HEK293 (cell line): ENCODE results near the gene KCNAB2.
A peak's percentile ranks its signal among the peaks of the same experiment; 100 is the strongest.

Experiments used
- CTCF ChIA-PET: fragments of 350-600 bp; formaldehyde crosslinking; extraction: SDS; loops from one replicate; lab custom pipeline; 2021; ENCODE audit warnings: antibody characterized with exemption; lab: Yijun Ruan, JAX
- POLR2A ChIA-PET: fragments of 300-600 bp; formaldehyde crosslinking; extraction: SDS; loops from one replicate; lab custom pipeline; 2020; ENCODE audit warnings: antibody characterized with exemption, inconsistent platforms; lab: Yijun Ruan, JAX
- H3K27ac ChIP-seq: fragments of 200-500 bp; sonication (Bioruptor generic); 2 replicates; pipeline ENCODE4 v1.5.1; 2014; ENCODE audit warnings: low read depth, low read length, control low read depth, inconsistent platforms; ENCODE audit errors: extremely low read depth
- H3K36me3 ChIP-seq, 2 experiments: fragments of 200-500 bp in 1 of 2; sonication (Bioruptor generic) in 1 of 2; 1 replicate in 1 of 2; 2 replicates in 1 of 2; pipeline ENCODE4 v1.5.1; 2014 to 2017; ENCODE audit warnings: inconsistent platforms in 2 of 2, low read length in 2 of 2; ENCODE audit not compliant: control insufficient read depth in 2 of 2, insufficient read depth in 1 of 2
- H3K4me1 ChIP-seq: fragments of 200-500 bp; sonication (Bioruptor generic); 2 replicates; pipeline ENCODE4 v1.5.1; 2014; ENCODE audit warnings: mild to moderate bottlenecking, low read length, inconsistent platforms; ENCODE audit not compliant: control insufficient read depth, insufficient read depth
- H3K4me3 ChIP-seq: 2 replicates; pipeline ENCODE4 v1.5.1; 2011; ENCODE audit warnings: low read depth, mild to moderate bottlenecking, control low read depth, low read length, moderate library complexity
- H3K9me3 ChIP-seq: fragments of 200-500 bp; sonication (Bioruptor generic); 2 replicates; pipeline ENCODE4 v1.5.1; 2014; ENCODE audit warnings: low read depth, low read length, inconsistent platforms; ENCODE audit not compliant: control insufficient read depth, insufficient read depth
- EGR2 ChIP-seq: fragments of 450-650 bp; formaldehyde crosslinking; IDR thresholded peaks from 2 replicates; pipeline ENCODE4 v1.5.1; 2016; ENCODE audit warnings: low read depth, missing biosample characterization, missing genetic modification characterization
- GLIS1 ChIP-seq: fragments of 450-650 bp; formaldehyde crosslinking; IDR thresholded peaks from 2 replicates; pipeline ENCODE4 v1.5.1; 2016; ENCODE audit warnings: missing biosample characterization, missing genetic modification characterization
- HOXA7 ChIP-seq: sonication (generic); formaldehyde crosslinking; IDR thresholded peaks from 2 replicates; pipeline ENCODE4 v1.8.1; 2022; ENCODE audit warnings: missing genetic modification reagents, borderline replicate concordance
- MYNN ChIP-seq: fragments of 450-650 bp; formaldehyde crosslinking; IDR thresholded peaks from 2 replicates; pipeline ENCODE4 v1.5.1; 2016; ENCODE audit warnings: missing biosample characterization, missing genetic modification characterization, borderline replicate concordance
- MZF1 ChIP-seq: fragments of 450-650 bp; formaldehyde crosslinking; IDR thresholded peaks from 2 replicates; pipeline ENCODE4 v1.5.1; 2017; ENCODE audit warnings: missing biosample characterization, missing genetic modification characterization, borderline replicate concordance
- RBAK ChIP-seq: fragments of 450-650 bp; formaldehyde crosslinking; IDR thresholded peaks from 2 replicates; pipeline ENCODE4 v1.5.1; 2016; ENCODE audit warnings: missing biosample characterization, missing genetic modification characterization
- SCRT2 ChIP-seq: fragments of 450-650 bp; formaldehyde crosslinking; IDR thresholded peaks from 2 replicates; pipeline ENCODE4 v1.5.1; 2016; ENCODE audit warnings: missing biosample characterization, missing genetic modification characterization
- SP2 ChIP-seq: fragments of 450-650 bp; formaldehyde crosslinking; IDR thresholded peaks from 2 replicates; pipeline ENCODE4 v1.5.1; 2016; ENCODE audit warnings: missing biosample characterization, missing genetic modification characterization
- ZBTB21 ChIP-seq: fragments of 450-650 bp; formaldehyde crosslinking; IDR thresholded peaks from 2 replicates; pipeline ENCODE4 v1.5.1; 2017; ENCODE audit warnings: missing biosample characterization, missing genetic modification characterization
- ZFP41 ChIP-seq: fragments of 450-650 bp; formaldehyde crosslinking; IDR thresholded peaks from 2 replicates; pipeline ENCODE4 v1.5.1; 2016; ENCODE audit warnings: missing biosample characterization, missing genetic modification characterization, borderline replicate concordance
- ZIC2 ChIP-seq: fragments of 450-650 bp; formaldehyde crosslinking; IDR thresholded peaks from 2 replicates; pipeline ENCODE4 v1.5.1; 2016; ENCODE audit warnings: missing biosample characterization, missing genetic modification characterization
- ZNF175 ChIP-seq: fragments of 450-650 bp; formaldehyde crosslinking; IDR thresholded peaks from 2 replicates; pipeline ENCODE4 v1.5.1; 2016; ENCODE audit warnings: missing biosample characterization, missing genetic modification characterization
- ZNF184 ChIP-seq: fragments of 450-650 bp; IDR thresholded peaks from 2 replicates; pipeline ENCODE4 v1.5.1; 2018; ENCODE audit warnings: missing biosample characterization, mild to moderate bottlenecking, missing genetic modification characterization
- ZNF248 ChIP-seq: fragments of 450-650 bp; formaldehyde crosslinking; IDR thresholded peaks from 2 replicates; pipeline ENCODE4 v1.5.1; 2017; ENCODE audit warnings: missing biosample characterization, missing genetic modification characterization
- ZNF747 ChIP-seq: fragments of 450-650 bp; formaldehyde crosslinking; IDR thresholded peaks from 2 replicates; pipeline ENCODE4 v1.5.1; 2016; ENCODE audit warnings: missing biosample characterization, missing genetic modification characterization
- ZNF837 ChIP-seq: fragments of 450-650 bp; formaldehyde crosslinking; IDR thresholded peaks from 2 replicates; pipeline ENCODE4 v1.5.1; 2016; ENCODE audit warnings: missing biosample characterization, missing genetic modification characterization
- TF ChIP-seq, protein P1 (sequence below): fragments of 450-650 bp; formaldehyde crosslinking; IDR thresholded peaks from 2 replicates; pipeline ENCODE4 v1.5.1; 2016; ENCODE audit warnings: missing biosample characterization, missing genetic modification characterization
- TF ChIP-seq, protein P2 (sequence below): fragments of 450-650 bp; formaldehyde crosslinking; IDR thresholded peaks from 2 replicates; pipeline ENCODE4 v1.5.1; 2016; ENCODE audit warnings: missing biosample characterization, missing genetic modification characterization

Gene KCNAB2

DNA sequence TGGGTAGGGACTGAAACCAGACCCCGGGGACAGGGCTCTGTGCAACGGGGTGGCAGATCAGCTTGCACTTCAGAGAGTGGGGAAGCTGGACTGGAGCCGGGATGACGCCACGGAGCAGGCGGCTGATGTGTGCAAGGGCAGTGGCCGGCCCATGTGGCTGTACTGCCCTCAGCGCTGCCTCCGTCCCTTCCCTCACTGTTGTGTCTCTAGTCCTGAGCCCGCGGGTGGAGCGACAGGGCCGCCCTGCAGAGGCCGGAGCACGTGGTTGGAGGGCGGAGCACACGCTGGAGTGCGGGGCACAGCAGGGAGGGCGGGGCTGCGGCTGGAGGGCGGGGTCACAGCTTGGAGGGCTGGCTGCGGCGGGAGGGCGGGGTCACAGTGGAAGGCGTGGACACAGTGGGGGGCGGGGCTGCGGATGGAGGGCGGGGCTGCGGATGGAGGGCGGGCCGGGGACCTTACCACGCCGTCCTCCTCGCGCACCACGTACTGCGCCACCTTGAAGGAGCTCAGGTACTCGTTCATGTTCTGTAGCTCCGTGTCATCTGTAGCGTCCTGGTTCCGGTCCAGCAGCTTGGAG is 82.0 kb downstream of the KCNAB2 start (continued):
- TF ChIP-seq ZNF175 (tag by site-specific recombination), result no peak
- TF ChIP-seq, protein P1, sequence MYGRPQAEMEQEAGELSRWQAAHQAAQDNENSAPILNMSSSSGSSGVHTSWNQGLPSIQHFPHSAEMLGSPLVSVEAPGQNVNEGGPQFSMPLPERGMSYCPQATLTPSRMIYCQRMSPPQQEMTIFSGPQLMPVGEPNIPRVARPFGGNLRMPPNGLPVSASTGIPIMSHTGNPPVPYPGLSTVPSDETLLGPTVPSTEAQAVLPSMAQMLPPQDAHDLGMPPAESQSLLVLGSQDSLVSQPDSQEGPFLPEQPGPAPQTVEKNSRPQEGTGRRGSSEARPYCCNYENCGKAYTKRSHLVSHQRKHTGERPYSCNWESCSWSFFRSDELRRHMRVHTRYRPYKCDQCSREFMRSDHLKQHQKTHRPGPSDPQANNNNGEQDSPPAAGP (tag by site-specific recombination), result peak; percentile 61; the same call in 1 of the 2 replicates
- TF ChIP-seq, protein P2, sequence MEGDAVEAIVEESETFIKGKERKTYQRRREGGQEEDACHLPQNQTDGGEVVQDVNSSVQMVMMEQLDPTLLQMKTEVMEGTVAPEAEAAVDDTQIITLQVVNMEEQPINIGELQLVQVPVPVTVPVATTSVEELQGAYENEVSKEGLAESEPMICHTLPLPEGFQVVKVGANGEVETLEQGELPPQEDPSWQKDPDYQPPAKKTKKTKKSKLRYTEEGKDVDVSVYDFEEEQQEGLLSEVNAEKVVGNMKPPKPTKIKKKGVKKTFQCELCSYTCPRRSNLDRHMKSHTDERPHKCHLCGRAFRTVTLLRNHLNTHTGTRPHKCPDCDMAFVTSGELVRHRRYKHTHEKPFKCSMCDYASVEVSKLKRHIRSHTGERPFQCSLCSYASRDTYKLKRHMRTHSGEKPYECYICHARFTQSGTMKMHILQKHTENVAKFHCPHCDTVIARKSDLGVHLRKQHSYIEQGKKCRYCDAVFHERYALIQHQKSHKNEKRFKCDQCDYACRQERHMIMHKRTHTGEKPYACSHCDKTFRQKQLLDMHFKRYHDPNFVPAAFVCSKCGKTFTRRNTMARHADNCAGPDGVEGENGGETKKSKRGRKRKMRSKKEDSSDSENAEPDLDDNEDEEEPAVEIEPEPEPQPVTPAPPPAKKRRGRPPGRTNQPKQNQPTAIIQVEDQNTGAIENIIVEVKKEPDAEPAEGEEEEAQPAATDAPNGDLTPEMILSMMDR (tag by site-specific recombination), result no peak
- TF ChIP-seq ZIC2 (tag by site-specific recombination), result 0 out of 2 replicates have a peak, but pooled peaks have one; percentile 15
- TF ChIP-seq SP2 (tag by site-specific recombination), result peak; percentile 65
- no peak for TF ChIP-seq ZFP41 (tag by site-specific recombination)
- no peak for TF ChIP-seq ZNF248 (tag by site-specific recombination)
- no peak for TF ChIP-seq MYNN (tag by site-specific recombination)

DNA sequence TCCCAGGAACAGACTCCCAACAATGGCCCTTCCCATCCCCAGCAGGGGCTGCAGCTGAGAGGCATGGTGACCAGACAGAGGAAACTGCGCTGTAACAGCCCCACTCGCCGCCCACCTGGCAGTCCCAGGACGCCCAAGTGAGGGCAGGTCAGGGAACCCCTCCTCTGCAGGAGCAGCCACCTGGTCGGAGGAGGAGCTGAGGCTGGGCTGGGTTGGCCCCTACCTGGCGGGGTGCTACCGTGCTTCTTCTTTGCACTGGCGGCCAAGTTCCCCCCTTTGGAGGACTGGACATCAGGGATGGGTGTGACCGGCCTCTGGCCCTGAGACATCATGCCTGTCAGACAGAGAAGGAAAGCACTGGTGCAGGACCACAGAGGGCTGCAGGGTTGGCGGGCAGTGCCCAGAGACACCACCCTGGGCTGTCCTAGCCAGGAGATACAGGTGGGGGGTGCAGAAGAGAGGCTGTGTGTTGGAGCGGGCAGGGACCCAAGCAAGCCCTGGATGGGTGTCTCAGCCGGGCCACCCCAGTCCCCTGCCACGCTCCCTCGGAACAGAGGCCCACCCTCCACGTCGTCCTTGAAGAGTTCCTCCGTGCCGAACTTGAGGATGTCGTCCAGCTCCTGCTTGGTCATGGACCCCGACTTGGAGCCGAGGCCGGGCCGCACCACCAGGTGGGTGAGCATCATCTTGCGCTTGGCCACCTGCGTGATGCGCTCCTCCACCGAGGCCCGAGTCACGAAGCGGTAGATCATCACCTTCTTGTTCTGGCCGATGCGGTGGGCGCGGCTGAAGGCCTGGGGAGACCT is 82.8 kb downstream of the KCNAB2 start:
- Histone ChIP-seq H3K9me3 (no peaks in the 10 kb centered on the region), H3K36me3 (no peaks in the 10 kb centered on the region), H3K27ac (no peak overlapping the region), H3K4me3 (no peak overlapping the region), H3K4me1 (no peaks in the 10 kb centered on the region)
- ChIA-PET CTCF (interaction anchor here (0.6 kb wide), 1 partner anchor 85 kb away, joined by 3 read pairs; no protein-coding TSS in a partner anchor), POLR2A (no interaction called here)
- no peak for TF ChIP-seq HOXA7 (CRISPR knock-in tag)
- TF ChIP-seq SCRT2, result peak; percentile 67

DNA sequence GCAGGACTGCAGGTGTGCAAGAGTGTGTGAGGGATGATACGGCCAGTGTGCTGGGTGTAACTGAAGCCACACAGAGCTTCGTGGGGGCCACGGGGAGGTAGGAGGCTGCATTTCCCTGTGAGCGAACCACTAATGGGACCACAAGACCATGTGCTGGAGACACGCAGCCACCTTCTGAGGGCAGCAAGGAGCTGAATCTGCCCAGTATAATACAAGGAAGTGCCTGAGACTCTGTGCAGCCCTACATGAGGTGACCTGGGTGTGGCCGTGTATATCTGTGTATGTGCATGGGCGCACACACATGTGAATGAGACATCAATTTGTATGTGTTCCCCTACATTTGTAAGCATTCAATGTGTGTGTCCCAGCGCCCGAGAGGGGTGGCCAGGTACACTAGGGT is 83.6 kb downstream of the KCNAB2 start:
- Histone ChIP-seq H3K9me3 (no peaks in the 10 kb centered on the region), H3K4me1 (no peaks in the 10 kb centered on the region), H3K36me3 (no peaks in the 10 kb centered on the region), H3K27ac (no peak overlapping the region), H3K4me3 (no peak overlapping the region)
- no peak for TF ChIP-seq ZBTB21 (tag by site-specific recombination)
- 0 out of 2 replicates have a peak, but pooled peaks have one; percentile 7 for TF ChIP-seq GLIS1 (tag by site-specific recombination)
- TF ChIP-seq ZNF747 (tag by site-specific recombination), result no peak
- no peak for TF ChIP-seq EGR2 (tag by site-specific recombination)
- no peak for TF ChIP-seq ZNF837 (tag by site-specific recombination)
- no peak for TF ChIP-seq MZF1
- TF ChIP-seq ZNF184 (tag by site-specific recombination), result no peak
- no peak for TF ChIP-seq RBAK (tag by site-specific recombination)
- ChIA-PET POLR2A (no interaction called here), CTCF (interaction anchor here (0.5 to 0.6 kb wide), 2 partner anchors 10 to 86 kb away, joined by 3 to 4 read pairs; no protein-coding TSS in a partner anchor)
